DMS153 (cell line): ENCODE measurements around the gene LTN1.
"Not testable (repeated sequence)": the region's sequence is repeated elsewhere in the genome, so short reads cannot be mapped to it uniquely, and the experiment has no call there.

Experiments used
- DNase-seq: peaks from one replicate; lab custom pipeline; 2025; lab: John Stamatoyannopoulos, UW

Gene LTN1

GRCh38 chr21:28992526-28993292, at the start of gene LTN1:
LTN1 (minus strand) TSS chr21:28992877; CDS start chr21:28992805, 72 bp downstream.
- DNase-seq = peak; percentile 97

GRCh38 chr21:29034678-29035077, 42.0 kb upstream of the LTN1 start:
- DNase-seq = no peak

GRCh38 chr21:29033871-29034270, 41.2 kb upstream of the LTN1 start:
- no peak for DNase-seq

GRCh38 chr21:29033301-29033700, 40.6 kb upstream of the LTN1 start:
- DNase-seq = no peak

- DNase-seq = no peak
Observed at GRCh38 chr21:29030909-29031308, 38.2 kb upstream of the LTN1 start.

GRCh38 chr21:29029524-29029923, 36.8 kb upstream of the LTN1 start:
- DNase-seq = no peak

- no peak for DNase-seq
Observed at GRCh38 chr21:29025328-29025713, 32.6 kb upstream of the LTN1 start.

GRCh38 chr21:29024474-29025327, 32.0 kb upstream of the LTN1 start, which contains the start of gene USP16:
USP16 (plus strand) TSS chr21:29024668; CDS start chr21:29027914, 3,246 bp downstream.
- DNase-seq = peak; percentile 95

GRCh38 chr21:29022166-29022565, 29.5 kb upstream of the LTN1 start:
- DNase-seq = no peak

GRCh38 chr21:29018540-29018939, 25.9 kb upstream of the LTN1 start:
- DNase-seq = no peak

GRCh38 chr21:29017639-29018237, 25.1 kb upstream of the LTN1 start:
- no peak for DNase-seq

- not testable (repeated sequence) for DNase-seq
Observed at GRCh38 chr21:29011236-29011635, 18.6 kb upstream of the LTN1 start.

GRCh38 chr21:29008367-29008766, 15.7 kb upstream of the LTN1 start:
- no peak for DNase-seq

- DNase-seq = no peak
Observed at GRCh38 chr21:29007810-29008209, 15.1 kb upstream of the LTN1 start.

GRCh38 chr21:29007135-29007534, 14.5 kb upstream of the LTN1 start:
- DNase-seq = no peak

- no peak for DNase-seq
Observed at GRCh38 chr21:29005696-29006095, 13.0 kb upstream of the LTN1 start.

GRCh38 chr21:29002442-29003144, 9.9 kb upstream of the LTN1 start:
- peak; percentile 95 for DNase-seq

GRCh38 chr21:28993293-28993629, 584 bp upstream of the LTN1 start:
- DNase-seq = no peak

GRCh38 chr21:28991861-28992525, 684 bp downstream of the LTN1 start:
- DNase-seq = no peak

GRCh38 chr21:28988146-28988545, 4.5 kb downstream of the LTN1 start:
- not testable (repeated sequence) for DNase-seq

GRCh38 chr21:28986677-28987076, 6.0 kb downstream of the LTN1 start:
- no peak for DNase-seq

GRCh38 chr21:28982637-28983036, 10.0 kb downstream of the LTN1 start:
- no peak for DNase-seq
